ENCODE measurements around the gene CENPP.

CENPP gene

DNA sequence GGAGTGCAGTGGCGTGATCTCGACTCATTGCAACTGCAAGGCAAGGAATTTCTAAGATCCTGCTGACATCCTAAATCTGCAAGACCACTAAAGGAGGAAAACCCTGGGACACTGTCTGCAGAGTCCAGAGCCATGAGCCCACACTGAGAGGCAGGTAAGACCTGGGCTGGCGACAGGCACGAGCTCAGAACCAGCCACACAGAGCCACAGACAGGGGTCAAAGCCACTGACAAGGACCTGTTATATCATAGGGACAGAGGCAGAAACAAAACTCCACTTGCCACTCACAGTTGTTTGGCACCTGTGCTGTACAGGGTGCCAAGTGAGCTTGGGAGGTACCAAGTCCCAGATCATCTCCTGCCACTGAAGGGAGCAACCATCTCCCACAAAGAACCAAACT is 310.0 kb downstream of the CENPP start:
- no peak for TF ChIP-seq ZNF274 (IDR thresholded peaks at IDR 0.05; ENCODE audit: low read depth, low read length)
- no peak overlapping the region for H3K4me3 ChIP-seq (ENCODE audit: low read length)

DNA sequence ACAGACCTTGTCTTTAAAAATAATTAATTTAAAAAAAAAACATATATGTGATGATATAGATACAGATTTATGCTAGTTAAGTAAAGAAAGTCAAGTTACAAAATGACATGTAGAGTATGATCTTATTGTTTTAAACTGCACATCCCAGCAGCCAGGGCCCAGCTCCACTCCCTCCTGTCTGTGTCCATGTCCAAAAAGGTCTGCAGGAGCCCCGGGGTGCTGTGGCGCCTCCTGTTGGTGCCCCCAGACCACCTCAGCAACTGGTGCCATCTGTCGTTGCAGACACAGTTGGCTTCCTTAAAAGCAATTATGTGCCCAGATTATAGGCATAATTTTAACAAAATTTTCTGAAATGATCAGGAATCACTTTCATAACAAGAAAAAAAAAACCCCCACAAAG is 310.9 kb downstream of the CENPP start:
- TF ChIP-seq ZNF274 (IDR thresholded peaks at IDR 0.05; ENCODE audit: low read depth, low read length) = no peak
- no peak overlapping the region for H3K4me3 ChIP-seq (ENCODE audit: low read length)

DNA sequence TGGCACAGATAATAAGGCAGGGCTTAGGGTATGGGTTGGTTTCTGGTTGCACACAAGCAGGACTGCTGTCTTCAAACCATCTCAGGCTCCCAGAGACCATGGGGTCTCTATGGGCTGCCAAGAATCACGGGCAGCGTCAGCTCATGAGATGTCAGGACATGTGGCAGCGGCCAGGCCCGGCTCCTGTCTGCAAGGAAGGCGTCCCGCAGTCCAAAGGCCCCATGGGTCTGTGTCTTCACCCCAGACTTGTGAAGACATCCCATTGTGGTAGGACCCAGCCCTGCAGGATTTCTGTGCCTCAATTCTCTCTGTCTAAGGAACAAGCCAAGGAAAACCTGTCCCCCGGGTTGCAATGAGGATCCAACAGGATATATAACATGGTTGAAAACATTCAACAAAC is 311.6 kb downstream of the CENPP start:
- no peak for TF ChIP-seq ZNF274 (IDR thresholded peaks at IDR 0.05; ENCODE audit: low read depth, low read length)
- no peak overlapping the region for H3K4me3 ChIP-seq (ENCODE audit: low read length)

DNA sequence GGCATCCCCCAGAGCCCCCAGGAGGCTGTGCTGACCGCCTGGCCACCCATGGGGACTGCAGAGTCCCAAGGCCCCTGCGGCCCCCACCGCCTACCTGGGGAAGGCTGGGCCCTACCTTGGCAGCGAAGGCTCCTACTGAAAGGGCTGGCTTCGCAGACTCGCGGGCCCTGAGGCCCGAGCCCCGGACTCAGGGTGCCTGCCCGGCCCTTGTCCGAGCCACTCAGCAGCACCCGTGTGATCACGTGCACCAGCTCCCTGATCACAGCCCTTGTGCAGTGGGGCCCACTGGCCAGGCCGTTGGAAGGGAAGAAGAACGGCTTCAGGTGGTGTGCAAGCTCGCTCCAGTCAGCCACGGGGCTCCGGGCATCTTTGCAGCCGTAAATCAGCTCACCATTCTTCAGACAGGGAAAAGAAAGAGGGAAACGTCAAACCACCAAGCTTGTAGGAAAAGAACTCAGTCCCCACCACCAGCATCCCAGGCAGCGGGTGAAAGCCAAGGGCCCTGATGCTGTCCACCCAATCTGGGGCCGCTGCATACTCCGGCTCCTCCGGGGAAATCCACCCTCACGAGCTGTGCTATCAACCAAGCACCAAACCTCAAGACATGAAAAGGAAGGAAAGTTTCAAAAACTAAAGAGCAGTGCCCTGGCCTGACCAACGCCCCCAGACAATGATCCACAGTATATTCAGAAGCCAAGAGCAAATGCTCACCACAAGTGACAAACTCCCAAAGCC is 312.3 kb downstream of the CENPP start:
- no peak overlapping the region for H3K4me3 ChIP-seq (ENCODE audit: low read length)
- no peak for TF ChIP-seq ZNF274 (IDR thresholded peaks at IDR 0.05; ENCODE audit: low read depth, low read length)

DNA sequence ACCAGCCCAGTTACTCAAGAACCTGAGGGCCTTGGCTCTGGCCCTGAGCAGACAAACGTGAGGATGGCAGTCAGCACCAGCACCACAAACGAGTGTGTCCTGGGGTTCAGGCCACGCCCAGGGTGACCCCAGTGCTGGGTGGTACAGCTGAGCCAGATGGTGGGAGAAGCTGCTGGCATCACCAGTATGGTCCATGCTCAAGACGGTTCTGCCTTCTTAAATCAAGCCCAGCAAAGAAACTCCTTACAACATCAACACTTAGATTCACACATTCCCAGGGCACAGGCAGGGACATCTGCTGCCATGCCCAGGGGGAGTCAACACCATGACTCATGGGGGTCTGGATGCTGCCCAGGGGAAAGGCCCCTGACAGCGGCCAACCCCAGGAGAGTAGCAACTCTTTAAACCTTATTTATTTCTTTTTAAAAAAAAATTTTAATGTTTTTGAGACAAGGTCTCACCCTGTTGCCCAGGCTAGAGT is 312.9 kb downstream of the CENPP start:
- no peak overlapping the region for H3K4me3 ChIP-seq (ENCODE audit: low read length)
- no peak for TF ChIP-seq ZNF274 (IDR thresholded peaks at IDR 0.05; ENCODE audit: low read depth, low read length)

DNA sequence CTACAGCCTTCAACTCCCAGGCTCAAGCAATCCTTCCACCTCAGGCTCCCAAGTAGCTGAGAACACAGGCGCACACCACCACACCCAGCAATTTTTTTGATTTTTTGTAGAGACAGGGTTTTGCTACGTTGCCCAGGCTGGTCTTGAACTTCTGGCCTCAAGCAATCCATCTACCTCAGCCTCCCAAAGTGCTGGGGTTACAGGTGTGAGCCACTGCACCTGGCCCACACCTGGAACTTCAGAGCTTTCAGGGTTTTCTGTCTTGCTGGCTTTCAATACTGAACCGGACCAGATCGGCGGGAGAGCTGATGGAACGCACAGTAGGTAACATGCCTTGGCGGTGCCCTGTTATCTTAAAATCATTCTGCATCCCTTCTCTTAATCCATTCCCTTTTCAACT is 313.4 kb downstream of the CENPP start:
- H3K4me3 ChIP-seq (ENCODE audit: low read length) = no peak overlapping the region

DNA sequence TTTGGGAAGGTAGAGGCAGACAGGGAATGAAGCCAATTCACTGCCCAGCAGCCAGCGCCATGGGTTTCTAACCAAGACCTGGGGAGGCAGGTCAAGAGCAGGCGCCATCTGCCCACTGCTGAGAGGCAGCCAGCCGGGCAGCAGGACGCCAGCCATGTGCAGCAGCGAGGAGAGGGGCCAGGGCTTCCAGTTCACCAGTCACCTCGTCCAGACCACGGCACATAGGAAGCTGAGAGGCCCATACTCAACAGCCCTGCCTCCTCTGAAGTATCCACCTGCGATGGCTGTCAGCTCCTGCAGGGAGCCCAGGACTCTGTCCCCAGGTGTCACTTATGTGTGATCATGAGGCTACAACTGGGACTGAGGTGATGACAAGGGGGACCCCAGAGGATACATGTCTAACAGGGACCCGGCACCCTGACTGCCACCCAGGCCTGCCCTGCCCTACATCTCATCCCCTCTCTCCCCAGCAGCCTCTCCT is 314.1 kb downstream of the CENPP start:
- TF ChIP-seq ZNF274 (IDR thresholded peaks at IDR 0.05; ENCODE audit: low read depth, low read length) = no peak
- no peak overlapping the region for H3K4me3 ChIP-seq (ENCODE audit: low read length)

More for the DNA sequence above, 313.4 kb downstream of the CENPP start:
- no peak for TF ChIP-seq ZNF274 (IDR thresholded peaks at IDR 0.05; ENCODE audit: low read depth, low read length)

DNA sequence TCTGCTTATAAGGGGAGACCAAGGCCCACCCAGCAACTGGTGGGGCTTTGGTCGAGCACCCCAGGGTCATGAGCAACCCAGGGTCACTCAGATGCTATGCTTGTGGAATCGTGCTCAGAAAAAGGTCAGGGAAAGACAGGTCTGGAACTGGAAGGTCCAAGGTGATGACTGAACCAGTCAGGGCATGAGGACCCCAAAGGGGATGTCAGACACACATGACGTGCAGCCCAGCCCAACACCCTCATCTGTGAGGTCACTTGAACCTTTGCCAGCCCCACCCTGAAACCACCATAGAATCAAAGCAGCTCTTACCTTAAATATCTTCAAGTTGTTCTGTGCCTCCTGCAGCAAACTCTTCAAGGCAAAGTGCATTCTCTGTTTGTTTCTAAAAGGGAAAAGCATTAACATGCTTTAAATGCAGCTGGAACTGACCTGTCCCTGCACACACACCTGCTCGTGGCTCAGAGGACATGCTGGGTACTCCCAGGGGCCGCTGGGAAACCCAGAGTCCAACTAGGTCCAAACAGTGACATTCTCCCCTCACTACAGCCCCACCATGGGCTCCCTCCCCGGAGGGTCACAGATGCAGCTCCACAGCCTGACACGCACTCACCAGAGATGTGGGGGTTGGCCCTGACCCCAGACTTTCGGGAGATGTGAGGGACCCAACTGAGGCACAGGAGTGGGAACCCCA is 314.8 kb downstream of the CENPP start:
- TF ChIP-seq ZNF274 (IDR thresholded peaks at IDR 0.05; ENCODE audit: low read depth, low read length) = no peak
- no peak overlapping the region for H3K4me3 ChIP-seq (ENCODE audit: low read length)

DNA sequence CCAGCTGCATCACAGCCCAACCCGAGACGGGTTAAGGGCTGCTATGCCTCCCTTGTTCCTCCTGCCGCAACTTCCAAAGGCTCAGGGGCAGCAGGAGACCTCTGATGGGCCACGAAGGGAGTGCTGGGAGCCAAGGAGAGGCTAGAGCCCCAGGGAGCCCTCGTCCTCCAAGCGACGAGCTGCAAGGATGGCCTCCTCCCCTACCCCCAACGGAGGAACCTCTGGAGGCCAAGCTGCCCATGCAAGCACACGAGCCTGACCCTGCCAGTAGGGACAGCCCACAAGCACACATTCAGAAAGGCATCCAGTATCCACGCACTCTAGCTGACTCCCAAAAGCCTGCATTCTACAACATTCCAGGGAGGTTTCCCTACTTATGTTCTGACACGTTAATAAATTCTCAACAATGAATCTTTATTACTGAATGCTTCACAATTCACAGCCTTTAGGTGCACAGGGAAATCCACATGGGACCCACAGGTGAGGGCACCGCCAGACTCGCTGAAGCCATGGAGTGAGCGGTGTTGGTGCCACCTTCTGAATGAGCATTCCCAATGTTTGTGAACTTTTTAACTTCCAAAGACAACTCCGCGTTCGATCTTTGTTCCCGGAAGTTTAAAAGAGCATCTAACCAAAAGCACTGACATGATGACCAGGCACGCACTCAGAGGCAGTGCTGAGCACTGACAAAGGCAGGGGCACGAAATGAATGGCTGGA is 315.5 kb downstream of the CENPP start:
- H3K4me3 ChIP-seq (ENCODE audit: low read length) = no peak overlapping the region
- TF ChIP-seq ZNF274 (IDR thresholded peaks at IDR 0.05; ENCODE audit: low read depth, low read length) = no peak

DNA sequence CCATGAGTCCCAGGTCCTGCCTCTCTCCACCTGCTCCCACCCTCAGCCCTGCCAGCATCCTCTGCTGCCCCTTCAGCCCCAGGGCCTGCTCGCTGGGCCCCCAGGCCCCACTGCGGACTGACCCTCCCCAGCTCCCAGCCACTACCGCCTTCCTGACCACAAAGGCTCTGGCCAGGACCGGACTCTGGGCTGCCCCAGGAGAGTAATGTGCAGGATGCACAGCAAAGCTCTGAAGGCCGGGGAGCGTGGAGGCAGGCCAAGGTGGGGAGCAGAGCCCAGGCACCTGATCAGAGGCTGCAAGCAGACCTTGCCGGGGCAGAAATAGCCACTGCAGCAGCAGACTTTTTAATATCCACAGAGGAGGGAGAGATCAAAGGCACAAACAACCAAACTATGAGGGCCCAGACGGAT is 316.3 kb downstream of the CENPP start:
- no peak for TF ChIP-seq ZNF274 (IDR thresholded peaks at IDR 0.05; ENCODE audit: low read depth, low read length)
- H3K4me3 ChIP-seq (ENCODE audit: low read length) = no peak overlapping the region

DNA sequence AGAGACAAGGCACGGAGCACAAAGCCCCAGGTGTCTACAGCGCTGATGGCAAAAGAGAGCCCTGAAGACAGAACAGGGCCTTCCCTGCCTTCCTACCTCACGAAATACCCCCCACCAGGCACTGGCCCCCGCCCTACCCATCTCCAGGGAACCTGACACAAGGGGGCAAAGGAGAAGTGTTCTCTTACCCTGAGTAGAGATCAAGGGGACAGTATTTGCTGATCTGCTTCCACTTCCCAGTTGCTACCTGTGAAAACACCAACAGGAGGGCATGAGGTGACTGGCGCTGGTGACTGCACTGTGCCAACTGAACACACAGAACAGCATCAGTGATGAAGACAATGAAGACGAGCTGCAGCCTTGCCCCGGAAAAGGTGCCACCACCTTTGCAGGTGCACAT is 316.8 kb downstream of the CENPP start:
- no peak for TF ChIP-seq ZNF274 (IDR thresholded peaks at IDR 0.05; ENCODE audit: low read depth, low read length)
- H3K4me3 ChIP-seq (ENCODE audit: low read length) = no peak overlapping the region

DNA sequence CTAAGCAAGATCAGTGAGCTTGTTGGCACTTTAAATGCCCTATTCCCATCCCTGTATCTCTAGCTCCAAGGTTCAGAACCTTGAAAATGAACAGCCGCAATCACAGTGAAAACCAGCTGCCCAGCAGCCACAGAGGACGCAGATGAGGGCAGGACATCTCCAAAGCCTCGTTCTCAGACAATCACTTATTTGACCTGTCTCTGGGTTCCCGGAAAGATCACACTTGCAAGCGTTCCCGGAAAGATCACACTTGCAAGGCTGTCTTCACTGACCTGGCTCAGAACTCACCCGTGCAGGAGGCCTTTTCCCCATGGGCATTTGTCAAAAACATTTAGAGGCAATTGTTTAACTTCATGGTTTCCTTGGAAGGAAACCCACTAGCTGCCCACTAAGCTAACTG is 318.5 kb downstream of the CENPP start:
- no peak overlapping the region for H3K4me3 ChIP-seq (ENCODE audit: low read length)
- no peak for TF ChIP-seq ZNF274 (IDR thresholded peaks at IDR 0.05; ENCODE audit: low read depth, low read length)

DNA sequence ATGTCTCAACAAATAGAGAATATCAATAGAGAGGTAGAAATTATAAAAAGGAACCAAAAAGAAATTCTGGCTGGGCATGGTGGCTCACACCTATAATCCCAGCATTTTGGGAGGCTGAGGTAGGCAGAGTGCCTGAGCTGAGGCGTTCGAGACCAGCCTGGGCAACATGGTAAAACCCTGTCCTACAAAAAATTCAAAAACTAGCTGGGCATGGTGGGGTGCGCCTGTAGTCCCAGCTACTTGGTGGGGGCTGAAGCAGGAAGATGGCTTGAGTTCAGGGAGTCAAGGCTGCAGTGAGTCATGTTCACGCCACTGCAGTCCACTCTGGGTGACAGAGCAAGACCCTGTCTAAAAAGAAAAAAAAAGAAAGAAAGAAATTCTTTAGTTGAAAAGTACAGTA is 319.3 kb downstream of the CENPP start:
- no peak overlapping the region for H3K4me3 ChIP-seq (ENCODE audit: low read length)
- no peak for TF ChIP-seq ZNF274 (IDR thresholded peaks at IDR 0.05; ENCODE audit: low read depth, low read length)

DNA sequence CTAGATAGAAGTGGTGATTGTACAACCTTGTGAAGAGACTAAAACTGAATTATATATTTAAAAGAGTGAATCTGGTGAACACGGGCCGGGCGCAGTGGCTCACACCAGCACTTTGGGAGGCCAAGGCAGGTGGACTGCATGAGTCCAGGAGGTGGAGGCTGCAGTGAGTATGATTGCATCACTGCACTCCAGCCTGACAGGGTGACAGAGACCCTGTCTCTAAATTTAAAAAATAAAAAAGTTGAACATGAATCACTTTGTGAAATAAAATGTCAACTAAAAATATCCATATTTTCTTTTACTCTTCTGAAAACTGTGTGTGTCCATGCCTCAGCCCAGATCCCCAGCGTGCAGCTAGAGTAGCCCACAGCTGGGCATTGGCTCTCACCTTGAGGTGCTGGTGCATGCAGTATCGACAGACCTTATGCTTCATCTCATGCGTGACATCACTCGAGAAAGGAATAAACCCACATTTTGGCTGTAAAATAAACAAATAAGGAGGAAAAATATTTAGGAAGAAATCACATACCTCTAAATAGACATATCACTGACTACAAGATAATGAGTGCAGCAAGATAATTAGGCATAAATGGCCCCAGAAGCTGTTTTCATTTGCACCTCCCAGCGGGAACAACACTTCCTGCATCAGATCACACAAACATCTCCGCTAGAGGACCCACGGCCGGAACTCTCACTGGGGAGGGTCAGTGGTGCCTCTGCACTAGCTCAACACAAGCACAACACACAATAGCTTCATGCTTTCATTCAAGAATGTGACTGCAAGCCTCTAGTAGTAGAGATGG is 322.1 kb downstream of the CENPP start:
- no peak overlapping the region for H3K4me3 ChIP-seq (ENCODE audit: low read length)
- no peak for TF ChIP-seq ZNF274 (IDR thresholded peaks at IDR 0.05; ENCODE audit: low read depth, low read length)
